HG03378 (cell line): Measurements from ENCODE around the gene HOXC6.

ENCODE experiments used
- ATAC-seq: cut with Tn5 transposase; IDR thresholded peaks from one replicate; pipeline ENCODE4 v1.9.1; 2021; ENCODE audit warnings: mild to moderate bottlenecking, moderate library complexity; ENCODE audit not compliant: unreplicated experiment

The HOXC6 gene

GRCh38 chr12:54028314-54029201 lies at the start of gene HOXC6:
Gene HOXC6, plus strand, starts transcription at chr12:54028440. Its CDS starts 82 bp downstream, at chr12:54028522.
- no peak for ATAC-seq

DNA sequence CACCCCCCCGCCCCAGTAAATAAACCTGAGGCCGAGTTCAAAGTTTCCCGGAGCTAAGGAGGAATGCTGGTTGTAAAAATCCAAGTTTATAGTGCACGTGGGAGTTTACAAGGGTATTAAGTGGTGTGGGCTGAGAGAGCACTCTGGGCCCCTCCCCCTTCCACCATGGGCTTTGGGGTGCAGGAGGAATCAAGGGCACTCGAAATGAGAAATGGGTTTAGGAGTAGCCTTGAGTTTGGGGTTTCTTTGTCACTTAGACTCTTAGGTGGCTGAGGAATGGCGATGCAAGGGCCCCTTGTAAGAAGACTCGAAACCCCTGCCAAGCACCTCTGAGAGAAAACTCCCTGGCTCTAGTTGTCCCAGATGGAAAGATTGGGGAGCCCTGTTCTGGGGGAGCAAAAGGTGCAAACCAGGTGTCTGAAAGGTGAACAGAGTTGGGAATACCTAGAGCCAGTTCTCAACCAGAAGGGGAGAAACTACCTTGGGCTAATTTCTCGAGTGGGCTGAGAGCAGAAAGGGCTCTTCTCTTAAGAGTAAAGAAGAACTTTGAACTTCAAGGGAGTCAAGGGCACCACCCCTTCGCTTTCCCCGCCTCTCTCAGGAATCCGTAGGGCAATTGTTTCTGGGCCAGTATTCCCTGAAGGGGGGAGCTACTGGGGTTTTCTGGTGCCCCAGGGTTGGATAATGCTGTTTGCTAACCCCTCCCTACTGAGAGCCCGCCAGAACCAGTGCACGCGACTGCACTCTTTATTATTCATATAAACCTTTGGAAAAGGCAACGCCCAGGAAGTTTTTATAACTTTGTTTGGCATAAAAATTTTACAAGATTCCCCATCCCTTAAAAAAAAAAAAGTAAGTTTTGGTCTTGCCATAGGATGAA lies 49.5 kb upstream of the HOXC6 start:
- no peak for ATAC-seq

DNA sequence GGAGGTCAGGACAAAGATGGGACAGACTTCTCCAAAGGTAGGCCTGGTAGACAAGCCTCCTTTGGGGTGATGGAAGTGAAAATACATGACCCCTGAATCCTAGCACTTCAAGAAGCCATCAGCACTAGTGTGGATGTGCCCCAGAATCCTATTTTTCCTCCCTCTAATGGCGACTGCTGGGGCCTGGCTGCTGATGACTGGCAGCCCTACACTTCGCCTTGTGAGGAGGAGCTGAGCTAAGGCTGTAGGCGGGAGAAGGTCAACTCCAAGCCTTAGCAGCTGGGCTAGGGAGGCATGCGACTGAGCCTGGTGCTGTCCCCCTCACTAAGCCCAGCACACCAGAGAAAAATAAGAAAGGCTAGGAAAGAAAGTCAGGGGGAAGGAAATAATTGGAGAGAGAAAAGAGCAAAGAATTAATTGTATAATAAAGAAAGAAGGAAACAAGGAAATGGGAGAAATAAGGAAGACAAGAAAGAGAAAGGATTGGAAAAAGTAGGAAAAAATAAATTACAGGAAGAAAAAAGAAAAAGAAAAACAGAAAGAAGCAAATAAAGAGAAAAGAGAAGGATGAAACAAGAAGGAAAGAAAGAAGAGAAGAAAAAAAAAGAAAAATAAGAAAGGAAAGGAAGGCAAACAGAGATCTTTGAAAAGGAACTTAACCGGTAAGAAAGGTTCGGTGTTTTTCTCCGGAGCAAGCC lies 48.0 kb upstream of the HOXC6 start:
- no peak for ATAC-seq

DNA sequence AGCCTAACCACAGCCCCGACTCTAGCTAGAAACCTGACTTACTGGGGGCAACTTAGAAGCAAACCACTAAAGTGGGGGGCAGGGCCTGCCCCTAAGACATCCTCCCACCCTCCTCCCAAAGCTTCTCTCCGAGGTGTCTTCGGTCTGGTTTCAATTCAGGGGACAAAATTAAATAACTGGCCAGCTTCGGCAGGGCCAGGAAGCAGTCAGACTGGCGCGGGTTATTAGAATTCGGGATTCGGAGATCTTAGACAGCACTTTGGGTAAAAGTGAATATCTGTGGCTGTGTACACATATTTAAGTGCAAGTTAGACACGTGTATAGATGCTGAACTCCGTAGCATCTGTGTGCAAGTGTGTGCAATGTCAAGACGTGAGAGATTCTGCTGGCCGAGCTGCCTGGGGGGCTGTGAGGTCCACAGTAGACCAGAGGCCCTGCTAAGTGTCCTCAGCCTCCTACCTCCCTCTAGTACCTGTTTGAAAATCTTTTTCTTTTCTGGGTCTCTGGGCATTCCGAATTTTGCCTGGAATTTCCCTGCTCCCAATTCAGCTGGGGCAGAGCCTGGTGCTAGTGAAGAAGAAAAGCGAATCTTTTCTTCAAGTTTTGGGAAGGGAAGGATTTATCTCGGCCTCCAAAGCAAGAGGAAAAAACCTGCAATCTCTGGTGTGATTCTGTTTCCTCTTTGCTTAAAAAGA lies 47.3 kb upstream of the HOXC6 start:
- ATAC-seq: no peak

DNA sequence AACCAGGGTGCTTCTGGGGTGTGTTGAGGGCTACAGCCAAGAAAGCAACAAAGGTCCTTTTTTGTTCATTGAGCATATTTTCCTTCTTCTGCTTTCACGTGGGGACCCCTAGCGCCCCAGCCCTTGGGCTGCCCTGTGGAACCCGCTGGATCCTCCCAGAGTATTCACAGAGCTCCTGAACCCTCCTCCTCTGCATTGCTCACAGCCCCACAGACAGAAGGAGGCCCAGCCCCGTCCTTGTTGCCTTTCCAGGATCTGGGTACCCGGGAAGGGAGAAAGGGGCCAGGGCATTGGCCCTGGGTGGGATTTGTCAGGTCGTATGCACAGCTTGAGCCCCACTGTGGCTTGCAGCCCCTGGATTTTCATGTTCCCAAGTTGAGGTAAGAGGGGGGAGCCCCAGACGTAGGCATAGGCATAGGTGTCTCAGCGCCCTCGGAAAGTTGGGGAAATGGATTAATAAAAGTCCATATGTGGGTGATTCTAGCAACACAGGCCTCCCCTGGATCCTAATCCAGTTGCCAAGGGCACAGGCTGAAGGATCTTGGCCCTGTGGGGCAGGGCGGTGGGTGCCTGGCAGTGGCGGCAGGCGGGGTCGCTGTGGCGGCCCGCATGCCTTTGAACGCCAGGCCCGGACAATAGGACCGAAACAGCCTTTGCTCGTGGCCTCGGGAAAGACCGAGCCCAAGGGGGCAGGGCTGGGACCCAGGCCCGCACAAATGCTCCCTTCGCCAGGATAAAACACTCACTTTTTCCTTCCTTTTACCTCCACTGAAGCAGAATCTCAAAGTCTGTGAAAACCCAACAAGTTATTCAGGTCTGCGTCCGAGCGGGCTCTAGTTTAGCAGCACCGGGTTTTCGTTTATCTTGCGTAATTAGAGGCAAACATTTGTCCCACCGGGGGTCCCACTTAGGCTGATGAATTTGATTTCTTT lies 46.3 kb upstream of the HOXC6 start:
- no peak for ATAC-seq

DNA sequence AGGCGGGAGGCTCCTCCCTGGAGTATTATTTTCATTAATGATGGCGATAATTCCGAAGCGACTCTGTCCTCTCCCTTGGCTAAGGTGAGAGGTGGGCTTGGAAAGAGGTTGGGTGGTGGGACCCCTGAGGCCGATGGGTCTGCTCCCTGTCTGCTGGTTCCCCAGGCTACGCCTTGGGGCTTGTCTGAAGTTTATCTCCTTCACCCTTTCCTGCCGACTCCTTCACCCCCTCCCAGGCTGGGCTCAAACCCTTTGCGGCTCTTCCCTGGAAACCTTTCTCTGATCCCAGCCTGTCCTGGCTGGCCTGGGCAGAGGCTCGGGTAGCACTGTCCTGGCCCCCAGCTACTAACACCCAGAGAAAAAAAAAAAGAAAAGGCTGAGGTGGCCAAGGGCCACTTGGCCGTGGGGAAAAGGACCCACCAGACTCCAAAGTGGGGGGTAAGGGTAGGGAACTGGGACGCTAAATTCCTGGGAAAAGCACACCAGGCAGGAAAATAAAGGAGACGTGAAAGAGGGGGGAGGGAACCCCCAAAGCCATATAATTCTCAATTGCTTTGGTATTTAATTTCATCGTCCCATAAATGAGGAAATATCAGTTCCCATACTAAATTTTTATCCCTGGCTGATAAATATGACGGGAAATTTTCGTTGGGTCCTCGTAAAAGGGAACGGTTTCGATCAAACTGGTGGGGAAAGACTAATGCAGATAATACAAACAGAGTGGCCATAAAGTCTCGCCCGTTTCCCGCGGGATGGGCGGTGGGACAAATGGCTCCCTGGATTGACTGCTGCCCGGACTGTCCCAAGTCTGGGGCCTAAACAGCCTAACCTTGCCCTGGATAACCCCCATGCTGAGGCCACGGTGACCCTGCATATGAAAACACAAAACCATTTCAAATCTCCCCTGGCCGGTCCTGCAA lies 45.3 kb upstream of the HOXC6 start:
- ATAC-seq: no peak

DNA sequence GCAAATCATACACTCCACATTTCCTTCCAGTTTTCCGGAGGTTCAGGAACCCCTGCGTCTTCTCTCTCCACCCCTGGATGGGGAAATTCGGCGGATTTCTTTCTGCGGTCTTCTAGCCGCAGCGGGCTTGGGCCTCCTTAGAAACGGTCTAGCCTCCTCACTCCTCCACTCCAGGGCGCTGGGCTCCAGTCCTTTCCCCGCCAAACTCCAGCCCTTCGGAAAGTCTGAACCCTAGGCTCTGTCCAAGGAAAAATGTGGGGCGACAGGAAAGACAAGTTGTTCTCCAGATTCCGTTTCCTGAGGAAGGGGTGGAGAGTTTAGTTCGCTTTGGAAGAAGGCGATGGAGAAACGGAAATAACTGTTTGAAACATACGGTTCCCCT lies 44.7 kb upstream of the HOXC6 start:
- ATAC-seq: no peak

- no peak for ATAC-seq
Observed at GRCh38 chr12:53983950-53984572, 44.2 kb upstream of the HOXC6 start.

GRCh38 chr12:53984901-53985691 lies 43.1 kb upstream of the HOXC6 start, which contains the start of gene HOXC10:
Gene HOXC10, plus strand, starts transcription at chr12:53985146. Its CDS starts 114 bp downstream, at chr12:53985260.
- no peak for ATAC-seq

DNA sequence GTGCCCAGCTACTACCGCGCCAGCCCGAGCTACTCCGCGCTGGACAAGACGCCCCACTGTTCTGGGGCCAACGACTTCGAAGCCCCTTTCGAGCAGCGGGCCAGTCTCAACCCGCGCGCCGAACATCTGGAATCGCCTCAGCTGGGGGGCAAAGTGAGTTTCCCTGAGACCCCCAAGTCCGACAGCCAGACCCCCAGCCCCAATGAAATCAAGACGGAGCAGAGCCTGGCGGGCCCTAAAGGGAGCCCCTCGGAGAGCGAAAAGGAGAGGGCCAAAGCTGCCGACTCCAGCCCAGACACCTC lies 42.6 kb upstream of the HOXC6 start:
- no peak for ATAC-seq

GRCh38 chr12:53985994-53986685 lies 42.1 kb upstream of the HOXC6 start:
- ATAC-seq: no peak

DNA sequence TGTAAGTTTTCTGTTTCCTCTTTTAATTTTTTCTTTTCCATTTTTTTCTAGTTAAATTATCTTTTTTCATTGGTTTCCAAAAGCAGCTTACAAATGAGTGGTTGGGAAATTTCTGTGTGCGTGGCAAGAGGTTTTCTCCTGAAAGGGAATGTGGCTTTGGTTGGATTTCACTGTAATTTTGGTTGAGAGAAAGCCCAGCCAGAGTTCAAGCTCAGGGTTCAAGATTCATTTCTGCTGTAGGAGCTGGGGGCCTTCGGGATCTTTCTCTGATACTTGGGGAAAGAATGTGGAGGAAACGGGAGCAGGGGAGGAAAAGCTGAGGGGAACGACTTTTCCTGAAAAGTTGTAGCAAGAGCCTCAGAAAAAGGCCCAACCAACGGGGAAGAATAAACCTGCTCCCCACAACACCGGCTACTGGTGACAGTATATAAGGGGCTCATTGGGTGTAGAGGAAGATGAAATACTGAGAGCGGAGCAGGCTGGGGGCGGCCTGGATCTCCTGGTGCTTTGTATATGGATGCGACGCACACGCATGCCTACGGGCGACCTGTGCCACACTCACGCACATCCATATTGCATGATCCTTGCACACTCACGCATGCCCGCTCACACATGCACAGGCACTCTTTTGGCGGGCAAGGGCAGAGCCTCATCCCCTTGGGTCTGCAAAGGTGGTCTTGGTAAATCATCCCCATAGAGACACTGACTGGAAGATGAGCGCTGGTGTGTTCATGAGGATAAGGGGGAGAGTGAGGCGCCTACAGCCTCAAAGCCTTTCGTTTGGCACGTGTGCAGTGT lies 41.4 kb upstream of the HOXC6 start:
- no peak for ATAC-seq

DNA sequence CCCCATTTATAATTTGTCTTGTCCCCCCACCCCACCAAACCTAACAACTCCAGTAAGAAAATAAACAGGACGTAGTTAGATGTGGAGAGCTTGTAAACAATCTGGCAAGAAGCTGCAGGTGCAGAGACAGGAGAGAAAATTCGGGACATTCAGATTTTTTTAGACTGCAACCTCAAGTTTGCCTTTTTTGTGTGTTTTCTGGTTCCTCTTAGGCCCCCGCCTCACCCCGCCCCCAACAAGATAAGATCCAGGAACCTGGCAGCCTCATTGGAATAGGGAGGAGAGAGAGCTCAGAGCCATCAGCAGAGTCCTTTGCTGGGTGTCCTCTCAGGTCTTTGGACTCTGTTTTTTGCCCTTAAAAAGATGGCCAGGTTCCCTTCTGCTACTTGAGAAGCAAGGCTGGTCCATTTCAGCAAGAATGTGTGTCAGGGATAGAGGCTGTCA lies 40.4 kb upstream of the HOXC6 start:
- no peak for ATAC-seq

DNA sequence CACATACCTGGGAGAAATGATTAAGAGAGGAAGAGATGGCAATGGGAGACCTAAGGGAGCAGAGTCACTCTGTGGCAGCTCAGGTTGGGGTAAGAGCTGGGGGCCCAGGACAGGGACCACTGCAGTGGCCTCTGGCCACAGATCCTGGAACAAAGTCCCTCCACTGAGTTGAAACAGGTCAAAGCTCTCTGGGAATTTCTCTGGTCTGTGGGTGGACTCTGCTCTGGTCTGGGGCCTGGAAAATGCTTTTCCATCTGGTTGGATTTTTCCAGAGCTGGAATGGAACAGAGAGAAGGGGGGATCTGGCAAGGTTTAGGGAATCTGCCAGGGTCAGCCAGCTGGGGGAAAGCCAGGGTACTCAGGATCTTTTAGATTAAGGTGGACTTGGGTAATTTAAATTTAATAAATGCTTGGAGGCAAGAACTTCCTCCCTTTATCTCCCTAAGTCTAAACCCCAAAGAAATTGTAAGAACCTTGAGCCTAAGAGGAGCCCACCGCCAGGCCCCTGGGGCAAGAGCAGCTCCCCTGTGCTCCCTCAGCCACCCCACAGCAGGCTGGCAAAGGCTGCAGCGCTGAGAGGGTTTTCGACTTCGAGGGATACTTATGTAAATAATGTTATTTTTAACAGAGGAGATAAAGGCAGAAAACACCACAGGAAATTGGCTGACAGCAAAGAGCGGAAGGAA lies 39.6 kb upstream of the HOXC6 start:
- no peak for ATAC-seq
